Measurements from ENCODE around the gene RRP15. TPM values are rescaled to one million over a fixed set of nuclear protein-coding genes. Genes with fewer than 3 reads are reported as not detected.

RRP15 gene
- total and polyA plus RNA-seq, 2 donors (not counting 1 experiment from before 2014, with no cell fraction given) = 6.9 to 8.6 TPM

- Histone ChIP-seq H3K4me2 (ENCODE audit: extremely low read depth, insufficient read depth, low read length) (no peak overlapping the region), H3K27me3 (ENCODE audit: control insufficient read depth, insufficient read depth, low read length) (no peaks in the 10 kb centered on the region), H3K36me3 (ENCODE audit: control insufficient read depth, insufficient read depth, low read length) (no peaks in the 10 kb centered on the region), H3K27ac (ENCODE audit: insufficient read depth, low read length) (no peak overlapping the region), H3K9ac (ENCODE audit: insufficient read depth, low read length) (no peak overlapping the region), H3K9me3 (ENCODE audit: control insufficient read depth, insufficient read depth, low read depth, low read length) (no peaks in the 10 kb centered on the region), H2AFZ (ENCODE audit: low read length) (no peak overlapping the region), H3K4me1 (ENCODE audit: control insufficient read depth, extremely low read depth, insufficient read depth, low read length) (no peaks in the 10 kb centered on the region), H4K20me1 (ENCODE audit: control insufficient read depth, extremely low read depth, insufficient read depth, low read length) (no peaks in the 10 kb centered on the region), H3K4me3 (replicated peaks in 1 of 4; ENCODE audit: control extremely low read depth in 1 of 4, insufficient read depth in 1 of 4, low read depth in 3 of 4, low read length in 4 of 4) (no peak overlapping the region), H3K79me2 (ENCODE audit: control insufficient read depth, insufficient read depth, low read length) (no peaks in the 10 kb centered on the region)
- no peak for DNase-seq (ENCODE audit: low read depth in 2 of 2)
- TF ChIP-seq EZH2 (IDR thresholded peaks at IDR 0.05; ENCODE audit: low read length, missing control alignments) (no peak), CTCF (conservative IDR thresholded peaks at IDR 0.05 in 1 of 2, IDR thresholded peaks at IDR 0.05 in 1 of 2; ENCODE audit: low read depth in 1 of 2, low read length in 2 of 2) (no peak)
Measured at GRCh38 chr1:218249338-218250140, 35.6 kb upstream of the RRP15 start.

DNA sequence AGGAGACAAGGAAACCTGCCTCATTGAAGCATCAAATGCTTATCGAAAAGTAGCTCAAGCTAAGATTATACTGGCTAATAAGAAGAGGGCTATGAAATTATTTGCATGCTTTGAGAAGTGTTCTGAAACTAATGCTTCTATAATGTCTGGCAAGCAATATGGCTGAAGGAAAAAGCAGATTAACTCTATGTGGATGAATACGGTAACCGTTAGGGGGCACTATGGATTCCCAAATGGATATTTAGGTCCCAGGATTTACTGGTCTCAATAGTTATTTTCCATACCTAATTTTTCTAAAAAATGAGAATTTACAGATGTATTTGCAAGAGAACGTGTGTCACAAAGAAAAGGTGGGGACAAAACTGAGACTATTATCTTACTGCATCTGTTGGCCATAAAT lies 34.6 kb upstream of the RRP15 start:
- TF ChIP-seq EZH2 (IDR thresholded peaks at IDR 0.05; ENCODE audit: low read length, missing control alignments) (no peak), CTCF (conservative IDR thresholded peaks at IDR 0.05 in 1 of 2, IDR thresholded peaks at IDR 0.05 in 1 of 2; ENCODE audit: low read depth in 1 of 2, low read length in 2 of 2) (no peak)
- Histone ChIP-seq H3K36me3 (ENCODE audit: control insufficient read depth, insufficient read depth, low read length) (no peaks in the 10 kb centered on the region), H3K4me2 (ENCODE audit: extremely low read depth, insufficient read depth, low read length) (no peak overlapping the region), H3K27ac (ENCODE audit: insufficient read depth, low read length) (no peak overlapping the region), H3K27me3 (ENCODE audit: control insufficient read depth, insufficient read depth, low read length) (no peaks in the 10 kb centered on the region), H3K4me3 (replicated peaks in 1 of 4; ENCODE audit: control extremely low read depth in 1 of 4, insufficient read depth in 1 of 4, low read depth in 3 of 4, low read length in 4 of 4) (no peak overlapping the region), H3K79me2 (ENCODE audit: control insufficient read depth, insufficient read depth, low read length) (no peaks in the 10 kb centered on the region), H3K9ac (ENCODE audit: insufficient read depth, low read length) (no peak overlapping the region), H3K4me1 (ENCODE audit: control insufficient read depth, extremely low read depth, insufficient read depth, low read length) (no peaks in the 10 kb centered on the region), H4K20me1 (ENCODE audit: control insufficient read depth, extremely low read depth, insufficient read depth, low read length) (no peaks in the 10 kb centered on the region), H2AFZ (ENCODE audit: low read length) (no peak overlapping the region), H3K9me3 (ENCODE audit: control insufficient read depth, insufficient read depth, low read depth, low read length) (no peaks in the 10 kb centered on the region)
- DNase-seq (ENCODE audit: low read depth in 2 of 2) = no peak

GRCh38 chr1:218254296-218254946 lies 30.7 kb upstream of the RRP15 start:
- H2AFZ ChIP-seq (ENCODE audit: low read length) = no peak overlapping the region
- H4K20me1 ChIP-seq (ENCODE audit: control insufficient read depth, extremely low read depth, insufficient read depth, low read length) = no peaks in the 10 kb centered on the region
- H3K9me3 ChIP-seq (ENCODE audit: control insufficient read depth, insufficient read depth, low read depth, low read length) = no peaks in the 10 kb centered on the region
- no peaks in the 10 kb centered on the region for H3K4me1 ChIP-seq (ENCODE audit: control insufficient read depth, extremely low read depth, insufficient read depth, low read length)
- TF ChIP-seq CTCF (conservative IDR thresholded peaks at IDR 0.05 in 1 of 2, IDR thresholded peaks at IDR 0.05 in 1 of 2; ENCODE audit: low read depth in 1 of 2, low read length in 2 of 2) (no peak), EZH2 (IDR thresholded peaks at IDR 0.05; ENCODE audit: low read length, missing control alignments) (no peak)
- H3K27me3 ChIP-seq (ENCODE audit: control insufficient read depth, insufficient read depth, low read length) = no peaks in the 10 kb centered on the region
- H3K4me2 ChIP-seq (ENCODE audit: extremely low read depth, insufficient read depth, low read length) = no peak overlapping the region
- no peaks in the 10 kb centered on the region for H3K36me3 ChIP-seq (ENCODE audit: control insufficient read depth, insufficient read depth, low read length)
- no peaks in the 10 kb centered on the region for H3K79me2 ChIP-seq (ENCODE audit: control insufficient read depth, insufficient read depth, low read length)
- H3K27ac ChIP-seq (ENCODE audit: insufficient read depth, low read length) = no peak overlapping the region
- no peak overlapping the region for H3K4me3 ChIP-seq (replicated peaks in 1 of 4; ENCODE audit: control extremely low read depth in 1 of 4, insufficient read depth in 1 of 4, low read depth in 3 of 4, low read length in 4 of 4)
- no peak for DNase-seq (ENCODE audit: low read depth in 2 of 2)
- no peak overlapping the region for H3K9ac ChIP-seq (ENCODE audit: insufficient read depth, low read length)
